HG03095 (cell line): Measurements from ENCODE around the gene ARGFX.
"Not testable (repeated sequence)": the region's sequence is repeated elsewhere in the genome, so short reads cannot be mapped to it uniquely, and the experiment has no call there.

Experiments used
- ATAC-seq: cut with Tn5 transposase; IDR thresholded peaks from one replicate; pipeline ENCODE4 v1.9.1; 2021; ENCODE audit warnings: moderate library complexity; ENCODE audit not compliant: unreplicated experiment

Gene ARGFX

DNA sequence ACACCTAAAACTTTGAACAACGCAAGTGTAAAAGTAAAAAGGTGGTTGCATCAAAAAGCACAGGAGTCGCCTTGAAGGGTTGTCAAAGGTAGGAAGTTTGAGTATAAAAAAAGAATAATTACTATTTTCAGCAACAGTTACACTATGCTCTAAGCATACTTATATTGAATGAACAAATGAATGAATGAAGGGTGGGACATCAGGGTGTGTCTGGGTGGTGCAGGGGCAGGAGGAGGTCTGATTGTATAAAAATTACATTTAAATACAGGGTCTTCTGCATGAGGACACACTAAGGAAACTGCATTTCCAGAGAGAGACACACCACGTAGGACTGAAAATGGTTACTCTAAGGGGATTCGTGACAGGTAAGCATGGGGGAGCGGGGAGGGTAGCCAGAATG lies at the start of gene ARGFX:
TSS of gene ARGFX (plus strand) at position 301 of the 400 bp plus-strand sequence. CDS start 2,765 bp downstream, outside the sequence.
- ATAC-seq: no peak

DNA sequence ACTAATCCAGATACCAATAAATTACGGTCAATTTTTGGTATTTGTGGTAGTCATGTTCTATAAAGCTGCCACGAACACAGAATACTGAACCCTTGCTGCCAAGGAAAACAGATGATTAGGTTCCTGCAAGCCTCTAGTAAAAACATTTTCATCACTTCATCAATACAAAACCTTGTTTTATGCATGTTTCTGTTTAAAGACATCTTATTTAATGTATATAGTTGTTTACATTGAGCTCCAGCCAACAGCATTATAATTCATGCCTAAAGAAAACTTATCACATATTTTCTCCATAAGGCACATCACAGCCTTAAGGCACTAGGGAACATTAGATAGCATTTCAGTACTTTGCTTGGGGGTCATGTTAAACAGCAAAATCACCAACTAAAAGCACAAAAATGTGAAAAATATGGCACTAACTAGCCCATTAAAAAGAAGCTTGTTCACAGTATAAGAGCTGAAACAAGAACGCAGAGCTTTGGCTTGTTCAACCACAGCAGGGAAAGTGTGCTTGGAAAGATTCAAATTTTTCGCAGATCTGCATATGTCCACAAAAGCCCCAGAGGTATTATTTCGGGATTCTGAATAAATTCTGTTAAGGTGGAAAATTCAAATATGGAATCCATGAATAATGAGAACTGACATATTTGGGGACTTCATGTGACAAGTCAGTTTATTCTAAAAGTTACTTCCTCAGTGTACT lies 49.6 kb upstream of the ARGFX start:
- ATAC-seq: no peak

DNA sequence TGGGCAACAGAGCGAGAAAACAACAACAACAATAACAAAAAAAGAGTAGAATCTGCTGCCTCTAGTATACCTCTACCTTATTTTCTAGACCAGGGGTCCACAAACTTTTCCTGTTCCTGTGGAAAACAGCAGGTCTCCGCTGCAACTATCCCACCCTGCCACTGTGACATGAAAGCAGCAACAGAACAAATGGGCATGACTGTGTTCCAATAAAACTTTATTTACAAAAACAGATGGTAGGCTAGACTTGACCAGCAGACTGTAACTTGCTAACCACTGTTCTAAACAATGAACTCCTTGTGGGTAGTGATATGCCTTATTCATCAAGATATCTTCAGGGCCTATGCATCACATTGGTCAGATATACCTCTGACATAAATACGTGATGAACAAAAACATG lies 47.2 kb upstream of the ARGFX start:
- no peak for ATAC-seq

GRCh38 chr3:121529308-121529707 lies 38.4 kb upstream of the ARGFX start:
- no peak for ATAC-seq

DNA sequence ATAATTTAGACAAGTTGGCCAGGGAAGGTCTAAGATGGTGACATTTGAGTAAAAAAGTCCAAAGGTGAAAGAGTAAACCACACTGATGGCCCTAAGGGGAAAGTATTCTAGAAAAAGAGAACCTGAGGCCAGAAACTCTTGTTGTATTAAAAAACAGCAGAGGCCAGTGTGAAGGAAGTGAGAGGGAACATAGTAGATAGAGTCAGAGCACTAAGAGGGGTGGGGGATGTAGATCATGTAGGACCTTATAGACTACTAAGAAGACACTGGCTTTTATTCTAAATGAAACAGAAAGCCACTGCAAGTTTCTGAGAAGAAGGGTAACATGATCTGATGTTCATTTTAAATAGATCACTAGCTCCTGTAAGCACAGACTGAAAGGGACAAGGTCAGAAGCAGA lies 36.5 kb upstream of the ARGFX start:
- no peak for ATAC-seq

DNA sequence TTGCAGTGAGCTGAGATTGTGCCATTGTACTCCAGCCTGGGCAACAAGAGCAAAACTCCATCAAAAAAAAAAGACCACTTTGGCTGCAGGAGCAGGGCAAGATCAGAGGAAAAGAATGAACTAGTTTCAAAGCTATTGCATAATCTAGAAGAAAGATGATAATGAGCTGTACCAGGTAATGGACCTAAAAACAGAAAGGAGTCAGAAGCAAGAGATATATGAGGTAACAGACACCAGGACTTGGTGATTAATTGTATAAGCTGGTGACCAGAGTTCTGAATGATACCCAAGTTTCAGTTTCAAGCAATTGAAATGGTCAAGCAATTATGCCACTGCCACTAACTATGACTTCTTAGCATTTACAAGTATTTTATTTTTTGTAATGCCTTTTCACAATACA lies 24.8 kb upstream of the ARGFX start:
- no peak for ATAC-seq

- ATAC-seq: peak; percentile 8
Measured at GRCh38 chr3:121545049-121545573, 22.6 kb upstream of the ARGFX start.

GRCh38 chr3:121545574-121546455 lies 21.9 kb upstream of the ARGFX start, which contains the start of gene POLQ:
Gene POLQ, minus strand, starts transcription at chr3:121545988. Its CDS starts 111 bp downstream, at chr3:121545877.
- ATAC-seq: peak; percentile 80

DNA sequence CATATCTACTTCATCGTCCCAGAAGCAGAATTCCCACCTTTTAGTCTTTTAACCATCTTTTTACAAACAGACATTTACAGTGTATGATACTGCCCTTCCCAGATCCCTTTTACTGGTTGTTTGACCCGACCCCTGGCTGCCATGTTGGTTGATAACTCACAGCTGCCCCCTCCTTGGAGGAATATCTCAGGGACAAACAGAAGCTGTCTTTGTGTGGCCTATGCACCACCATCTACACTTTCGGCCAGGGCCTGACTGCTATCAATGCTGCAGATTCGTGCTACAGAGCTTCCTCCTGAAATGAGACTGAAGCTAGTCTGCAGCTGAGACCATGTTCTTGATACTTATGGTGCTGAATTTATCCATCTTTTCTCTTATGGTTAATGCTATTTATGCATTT lies 15.4 kb upstream of the ARGFX start:
- ATAC-seq: no peak

DNA sequence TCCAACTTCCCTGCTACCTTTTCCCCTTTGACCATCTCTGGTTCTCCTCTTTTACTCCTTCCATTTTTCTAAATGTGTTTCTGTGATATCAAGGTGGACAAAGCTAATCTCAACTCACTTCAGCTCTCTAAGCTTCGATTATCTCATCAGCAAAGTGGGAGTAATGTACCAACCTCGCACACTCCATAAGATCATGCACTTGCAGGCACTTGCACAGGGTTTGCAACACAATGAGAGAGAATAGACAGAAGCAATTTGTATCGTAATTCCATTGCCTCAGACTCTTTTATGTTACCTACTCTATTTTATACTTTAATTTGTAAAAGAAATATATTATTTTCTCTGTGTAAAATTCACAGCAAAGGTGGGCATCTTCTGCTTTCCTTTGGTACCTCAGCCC lies 15.0 kb upstream of the ARGFX start:
- no peak for ATAC-seq

- ATAC-seq: no peak
Measured at GRCh38 chr3:121557426-121557934, 10.3 kb upstream of the ARGFX start.

GRCh38 chr3:121562148-121562547 lies 5.6 kb upstream of the ARGFX start:
- ATAC-seq: no peak

DNA sequence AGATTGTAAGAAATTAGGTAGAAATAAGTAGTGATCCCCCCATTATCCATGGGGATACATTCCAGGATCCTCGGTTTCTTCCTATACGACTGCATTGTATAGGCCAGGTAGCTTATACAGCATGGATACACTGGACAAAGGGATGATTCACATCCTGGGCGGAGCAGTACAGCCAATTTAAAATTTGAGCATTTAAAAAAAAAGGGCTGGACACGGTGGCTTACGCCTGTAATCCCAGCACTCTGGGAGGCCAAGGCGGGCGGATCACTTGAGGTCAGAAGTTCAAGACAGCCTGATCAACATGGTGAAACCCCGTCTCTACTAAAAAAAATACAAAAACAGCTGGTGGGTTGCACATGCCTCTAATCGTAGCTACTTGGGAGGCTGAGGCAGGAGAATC lies 976 bp upstream of the ARGFX start:
- no peak for ATAC-seq

DNA sequence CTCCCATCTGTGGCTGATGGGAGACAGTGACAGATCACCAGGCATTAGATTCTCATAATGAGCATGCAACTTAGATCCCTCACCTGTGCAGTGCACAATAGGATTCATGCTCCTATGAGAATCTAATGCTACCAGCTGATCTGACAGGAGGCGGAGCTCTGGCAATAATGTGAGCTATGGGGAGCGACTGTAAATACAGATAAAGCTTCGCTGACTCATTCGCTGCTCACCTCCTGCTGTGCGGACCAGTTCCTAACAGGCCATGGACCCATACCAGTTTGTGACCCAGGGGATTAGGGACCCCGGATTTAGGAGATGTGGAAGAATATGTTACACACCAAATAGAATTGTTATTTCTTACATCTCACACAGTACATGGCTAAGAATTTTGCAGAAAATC lies 6.7 kb downstream of the ARGFX start:
- no peak for ATAC-seq

GRCh38 chr3:121581691-121582090 lies 13.9 kb downstream of the ARGFX start:
- ATAC-seq: no peak

DNA sequence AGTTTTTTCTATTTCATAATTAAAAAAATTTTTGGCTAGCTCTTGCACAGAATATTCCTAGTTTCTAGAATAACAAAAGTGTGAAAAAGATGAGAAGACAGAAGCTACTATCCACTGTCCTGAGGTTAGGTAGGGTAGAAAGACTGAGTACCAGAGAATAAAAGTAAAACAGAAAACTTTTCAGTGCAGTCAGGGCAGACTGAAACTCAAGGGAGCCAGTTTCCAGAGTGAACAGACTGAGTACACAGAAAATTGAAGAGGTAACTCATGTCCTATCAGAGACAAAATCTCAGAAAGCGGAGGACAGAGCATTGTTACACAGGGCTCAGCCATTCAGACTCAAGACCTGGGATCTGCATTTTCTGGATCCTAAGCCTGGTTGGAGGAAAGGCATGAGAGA lies 16.7 kb downstream of the ARGFX start:
- ATAC-seq: no peak

- no peak for ATAC-seq
Measured at GRCh38 chr3:121592856-121593702, 25.3 kb downstream of the ARGFX start, which contains the start of gene FBXO40. Gene FBXO40, plus strand, starts transcription at chr3:121593379. Its CDS starts 27,197 bp downstream, at chr3:121620576.

DNA sequence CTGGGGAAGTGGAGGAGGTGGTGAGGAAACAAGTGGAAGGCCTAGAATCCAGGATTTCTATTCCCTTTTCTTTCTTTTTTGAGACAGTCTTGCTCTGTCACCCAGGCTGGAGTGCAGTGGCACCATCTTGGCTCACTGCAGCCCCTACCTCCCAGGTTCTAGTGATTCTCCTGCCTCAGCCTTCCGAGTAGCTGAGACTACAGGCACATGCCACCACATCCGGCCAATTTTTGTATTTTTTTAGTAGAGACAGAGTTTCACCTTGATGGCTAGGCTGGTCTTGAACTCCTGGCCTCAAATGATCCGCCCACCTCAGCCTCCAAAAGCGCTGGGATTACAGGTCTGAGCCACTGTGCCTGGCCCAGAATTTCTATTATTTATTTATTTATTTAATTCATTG lies 26.1 kb downstream of the ARGFX start:
- ATAC-seq: not testable (repeated sequence)

DNA sequence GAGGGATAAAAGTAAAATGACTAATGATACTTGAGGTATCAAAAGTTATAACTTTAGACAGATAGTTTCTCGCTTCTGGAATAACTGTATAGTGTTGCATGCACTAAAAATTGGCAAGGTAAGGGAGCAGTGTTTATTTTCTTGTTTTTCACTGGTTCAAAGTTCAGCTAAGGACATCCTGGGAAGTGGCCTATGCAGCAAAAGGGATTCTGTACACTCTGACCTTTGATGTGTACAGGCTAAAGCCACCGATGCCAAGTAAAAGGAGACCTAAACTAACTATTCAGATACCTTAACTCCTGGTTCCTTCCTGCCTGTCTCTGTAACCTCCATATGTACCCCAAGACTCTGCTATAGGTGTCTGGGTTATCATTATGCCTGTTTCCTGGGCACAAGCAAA lies 27.1 kb downstream of the ARGFX start:
- ATAC-seq: no peak

DNA sequence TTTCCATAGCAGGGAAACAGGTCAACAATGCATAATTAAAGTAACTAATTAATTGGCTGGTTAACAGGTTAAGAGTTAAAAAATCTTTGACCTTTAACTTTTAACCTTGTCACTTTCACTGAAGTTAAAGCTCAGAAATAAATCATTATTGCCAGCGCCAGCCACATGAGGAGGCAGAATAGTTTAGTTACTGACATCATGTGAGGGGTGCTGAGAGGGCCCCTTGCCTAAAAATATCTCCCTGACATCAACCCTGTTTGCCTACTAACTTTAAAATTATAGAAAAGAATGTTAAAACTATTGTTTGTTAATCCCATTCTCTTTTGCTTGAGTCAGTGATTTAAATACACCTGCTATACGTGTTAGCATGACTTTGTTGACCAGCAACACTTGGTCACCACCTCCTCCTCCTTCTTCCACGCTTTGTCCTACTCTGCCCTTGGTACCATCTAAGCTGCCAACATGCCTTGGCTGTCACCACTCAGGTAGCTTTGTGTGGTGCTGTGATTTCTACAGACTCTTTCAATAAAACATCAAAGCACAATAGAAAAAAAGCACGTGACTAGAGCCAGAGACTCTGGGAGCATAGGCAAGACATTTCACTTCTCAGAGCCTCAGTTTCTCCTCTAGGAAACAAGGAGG lies 28.1 kb downstream of the ARGFX start:
- ATAC-seq: no peak
